DMS53 treated with DMSO at 0.1 percent for 48 hours (cell line): Measurements from ENCODE around the gene CD80.

Experiments used
- DNase-seq: peaks from one replicate; lab custom pipeline; 2025; ENCODE audit not compliant: unreplicated experiment; lab: John Stamatoyannopoulos, UW

Gene CD80

DNA sequence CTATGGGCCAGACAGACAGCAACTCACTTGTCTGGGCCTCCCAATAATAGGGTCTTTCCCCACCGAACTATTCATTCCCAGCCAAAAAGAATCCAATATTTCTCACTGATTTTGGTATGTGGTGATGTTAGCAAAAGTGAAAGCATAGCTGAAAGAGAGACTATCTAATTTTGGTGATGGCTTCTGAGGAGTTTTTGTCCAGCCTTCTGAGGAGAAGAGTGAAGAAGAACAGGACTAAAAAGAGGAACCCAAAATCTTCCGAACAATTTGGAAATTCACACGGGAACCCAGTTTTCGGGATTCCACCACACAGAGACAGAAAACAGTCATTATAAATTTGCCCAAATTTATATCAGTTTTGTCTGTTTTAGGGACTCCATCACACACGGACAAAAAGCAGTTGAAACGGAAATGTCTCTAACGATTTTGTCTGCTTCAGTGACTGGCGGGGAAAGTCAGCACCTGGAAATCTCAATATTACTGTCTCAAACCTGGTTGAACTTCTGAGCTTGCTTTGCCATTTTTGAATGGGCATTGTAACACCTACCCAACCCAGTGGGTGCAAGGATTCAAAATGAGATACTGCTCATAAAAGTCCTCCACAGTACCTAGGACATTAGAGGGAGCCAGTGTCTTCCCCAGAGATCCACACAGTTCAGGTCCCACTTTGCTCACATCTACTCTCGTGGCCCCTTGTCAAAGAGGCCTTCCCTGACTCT lies 9.1 kb downstream of the CD80 start:
- no peak for DNase-seq

DNA sequence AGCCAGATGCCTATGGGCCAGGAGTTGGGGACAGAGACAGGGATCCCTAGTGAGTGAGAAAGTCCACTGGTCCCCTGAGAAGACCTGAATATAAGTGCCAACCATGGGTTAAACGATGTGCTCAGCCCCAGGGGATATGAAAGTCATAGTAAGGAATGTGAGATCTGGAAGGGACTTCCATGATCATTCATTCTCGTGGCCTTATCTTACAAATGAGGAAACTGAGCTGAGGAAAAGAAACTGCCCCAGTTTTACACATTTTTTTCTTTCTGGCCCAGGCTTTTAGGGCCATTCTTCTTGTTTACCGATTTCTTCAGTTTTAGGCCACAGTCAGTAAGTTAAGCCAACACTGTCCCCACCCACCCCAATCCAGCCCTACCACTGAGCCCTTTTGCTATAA lies 11.1 kb downstream of the CD80 start:
- DNase-seq: no peak

DNA sequence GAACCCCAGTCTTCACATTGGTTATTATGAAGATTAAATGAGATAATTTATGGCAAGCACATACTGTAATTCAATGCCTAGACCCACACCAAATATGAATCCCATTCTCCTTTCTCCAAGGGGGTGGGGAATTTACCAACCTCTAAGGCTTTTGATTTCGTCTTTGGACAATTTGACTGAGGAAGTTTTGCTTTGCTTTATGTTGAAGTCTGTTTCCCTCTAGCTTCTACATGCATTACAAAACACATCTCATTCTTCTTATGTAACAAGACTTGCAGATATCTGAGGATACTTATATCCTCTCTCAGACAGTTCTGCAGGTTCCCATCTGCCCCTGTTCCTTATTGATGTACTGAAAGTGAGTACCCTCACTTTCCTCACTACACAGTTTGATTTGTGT lies 12.2 kb downstream of the CD80 start:
- no peak for DNase-seq

DNA sequence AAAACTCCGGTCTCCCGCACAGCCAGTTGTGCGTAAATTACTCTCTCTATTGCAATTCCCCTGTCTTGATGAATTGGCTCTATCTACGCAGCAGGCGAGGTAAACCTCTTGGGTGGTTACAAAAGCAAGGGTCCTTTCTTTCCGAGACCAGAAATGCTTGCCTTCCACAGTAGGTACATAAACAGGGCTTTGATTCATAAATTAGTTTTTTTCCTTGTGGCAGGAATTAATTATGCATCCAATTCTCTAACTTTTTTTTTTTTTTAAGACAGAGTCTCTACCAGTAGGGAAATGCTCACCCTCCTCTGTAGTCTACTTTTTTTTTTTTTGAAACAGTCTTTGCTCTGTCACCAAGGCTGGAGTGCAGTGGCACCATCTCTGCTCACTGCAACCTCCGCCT lies 16.3 kb downstream of the CD80 start:
- DNase-seq: no peak

GRCh38 chr3:119542168-119542767 lies 17.1 kb downstream of the CD80 start:
- DNase-seq: no peak

GRCh38 chr3:119541547-119541946 lies 17.9 kb downstream of the CD80 start:
- DNase-seq: no peak

DNA sequence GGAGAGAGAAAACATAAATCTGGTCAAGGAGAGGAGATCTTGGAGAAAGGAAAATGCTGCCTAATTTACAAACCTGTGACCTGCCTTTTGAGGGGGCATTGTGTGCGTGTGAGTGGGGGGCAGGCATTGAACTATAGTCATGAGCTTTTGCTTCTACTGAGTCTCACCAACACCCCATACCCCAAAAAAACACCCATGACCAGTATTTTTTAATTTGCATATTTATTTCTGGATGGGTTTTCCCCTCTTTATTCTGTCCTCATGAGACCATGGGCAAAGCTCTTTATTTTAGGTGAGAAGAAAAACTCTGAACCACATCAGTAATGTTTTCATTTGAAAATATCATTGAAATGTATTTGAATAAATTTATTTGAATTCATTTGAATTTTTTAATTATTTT lies 20.6 kb downstream of the CD80 start:
- no peak for DNase-seq

DNA sequence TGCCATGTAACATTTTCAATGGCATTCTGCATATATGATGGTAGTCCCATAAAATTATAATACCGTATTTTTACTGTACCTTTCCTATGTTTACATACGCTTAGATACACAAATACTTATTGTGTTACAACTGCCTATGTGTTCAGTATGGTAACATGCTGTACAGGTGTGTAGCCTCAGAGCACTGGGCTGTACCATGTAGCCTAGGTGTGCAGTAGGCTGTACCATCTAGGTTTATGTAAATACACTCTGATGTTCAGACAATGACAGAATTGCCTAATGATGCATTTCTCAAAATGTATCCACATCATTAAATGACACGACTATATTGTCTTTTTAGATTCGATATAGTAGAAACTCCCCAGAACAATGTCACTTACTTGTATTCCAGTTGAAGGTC lies 22.7 kb downstream of the CD80 start:
- no peak for DNase-seq

GRCh38 chr3:119534296-119534695 lies 25.1 kb downstream of the CD80 start:
- no peak for DNase-seq

DNA sequence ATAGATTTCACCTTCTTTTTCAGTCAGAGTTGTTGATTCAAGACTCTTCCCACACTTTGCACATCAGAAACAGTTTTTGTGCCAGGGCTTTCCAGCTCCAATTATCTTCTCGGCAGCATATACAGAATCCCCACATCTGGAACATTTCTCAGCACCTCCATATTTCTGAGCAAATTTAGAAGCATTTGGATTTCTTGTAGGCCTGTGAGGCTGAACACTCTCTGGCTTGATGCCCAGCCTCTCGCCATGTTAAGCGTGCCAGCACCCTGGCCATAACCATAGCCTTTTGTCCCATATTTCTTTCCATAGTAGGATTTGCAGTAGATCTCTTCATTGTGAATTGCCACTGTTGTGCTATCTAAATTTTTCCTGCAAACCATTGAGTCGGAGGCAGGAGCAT lies 28.3 kb downstream of the CD80 start:
- DNase-seq: no peak

DNA sequence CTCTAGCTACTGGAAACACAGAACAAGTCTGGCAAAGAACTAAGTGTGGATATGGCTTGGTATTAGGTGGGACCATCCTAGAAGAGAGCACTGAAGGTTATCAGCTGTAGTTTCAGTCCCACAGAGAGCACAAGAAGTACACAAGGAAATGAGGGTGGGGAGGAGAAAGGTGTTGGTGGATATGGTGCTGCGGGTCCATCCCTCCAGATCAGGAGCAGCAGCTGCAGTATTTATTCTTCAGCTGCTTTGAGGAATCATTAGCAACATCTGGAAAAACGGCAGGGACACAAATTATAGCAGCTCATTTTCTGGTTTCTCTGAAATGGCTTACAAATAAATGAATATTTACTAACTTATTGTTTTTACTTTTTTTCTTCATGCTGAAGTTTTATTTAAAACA lies 29.0 kb downstream of the CD80 start:
- no peak for DNase-seq

DNA sequence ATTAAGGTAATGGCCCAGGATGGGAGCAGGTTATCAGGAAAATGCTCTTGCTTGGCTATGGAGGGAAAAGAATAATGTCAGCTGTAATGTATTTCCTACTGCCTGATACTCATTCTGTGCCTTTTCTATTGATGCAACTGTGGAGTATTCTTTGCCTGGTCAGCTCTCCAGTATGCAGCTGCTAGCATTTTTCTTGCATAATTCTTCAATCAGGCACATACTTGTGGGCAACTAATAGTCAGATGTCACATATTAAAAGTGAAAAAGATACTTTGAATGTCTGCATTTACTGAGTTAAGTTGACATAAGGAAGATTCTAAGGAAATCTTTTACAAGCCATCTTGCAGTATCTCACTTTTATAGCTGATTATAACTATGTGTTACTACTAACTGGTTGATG lies 29.5 kb downstream of the CD80 start:
- no peak for DNase-seq

DNA sequence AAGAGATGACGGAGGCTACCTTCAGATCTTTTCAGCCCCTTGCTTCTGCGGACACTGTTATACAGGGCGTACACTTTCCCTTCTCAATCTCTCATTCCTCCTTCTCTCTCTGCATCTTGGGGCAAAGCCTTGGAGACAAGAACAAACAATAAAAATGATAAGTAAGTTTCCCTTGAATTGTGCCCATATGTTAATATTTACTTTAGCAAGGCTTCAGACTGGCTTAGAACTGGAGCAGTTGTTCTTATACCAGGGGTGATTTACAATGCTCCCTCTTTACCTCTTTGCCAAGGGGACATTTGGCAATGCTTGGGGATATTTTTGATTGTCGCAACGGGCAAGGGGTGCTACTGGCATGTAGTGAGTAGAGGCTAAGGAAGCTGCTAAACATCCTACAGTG lies 31.7 kb downstream of the CD80 start:
- no peak for DNase-seq

DNA sequence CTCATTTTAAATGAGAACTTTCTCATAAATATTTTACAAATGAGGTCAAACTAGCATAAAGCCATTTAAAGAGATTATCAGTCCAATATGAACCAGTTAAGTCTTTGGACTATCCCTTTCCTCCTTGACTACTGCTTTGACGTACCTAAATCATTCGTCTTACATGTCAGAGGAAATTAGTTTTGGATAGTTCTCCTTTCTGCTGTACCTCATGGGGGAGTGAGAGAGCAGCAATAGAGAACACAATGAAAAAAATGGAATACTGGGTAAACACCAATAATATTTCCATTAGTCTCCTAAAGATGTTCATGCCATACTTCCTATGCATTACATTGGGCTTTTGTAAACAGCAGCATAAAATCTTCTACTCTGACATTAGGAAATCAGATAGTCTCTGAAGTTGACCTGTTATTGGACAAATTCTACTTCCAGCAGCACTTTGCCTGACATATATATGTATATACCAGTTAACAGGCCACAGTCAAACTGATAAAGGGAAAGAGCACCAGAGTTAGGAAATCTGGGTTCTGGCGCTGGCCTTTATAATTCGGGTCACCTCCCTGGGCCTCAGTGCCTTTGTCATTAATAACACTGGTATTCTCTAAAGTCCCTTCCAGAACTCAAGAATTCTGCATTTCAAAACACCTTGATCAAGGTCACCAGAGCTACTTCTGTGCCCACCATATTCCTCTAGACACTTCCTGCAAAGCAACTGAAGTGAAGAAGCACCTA lies 34.3 kb downstream of the CD80 start:
- DNase-seq: no peak

DNA sequence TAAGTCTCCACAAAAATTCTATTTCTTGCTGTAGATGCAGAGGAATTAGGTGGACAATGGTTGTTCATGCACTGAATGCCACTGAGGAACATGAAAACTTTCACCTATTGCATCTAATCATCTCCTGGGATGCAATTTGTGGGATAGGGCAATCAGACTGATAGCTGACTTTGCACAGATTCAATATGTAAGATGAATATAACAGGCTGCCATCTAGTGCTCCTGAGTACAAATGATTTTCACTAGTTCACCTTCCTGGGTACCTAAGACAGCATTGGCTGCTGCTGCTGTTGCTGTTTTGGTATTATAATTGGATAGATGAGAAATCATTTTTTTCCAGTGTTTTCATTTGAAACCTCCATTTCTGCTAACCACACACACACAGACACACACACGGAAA lies 41.4 kb downstream of the CD80 start:
- no peak for DNase-seq

GRCh38 chr3:119517112-119517511 lies 42.3 kb downstream of the CD80 start:
- DNase-seq: no peak

DNA sequence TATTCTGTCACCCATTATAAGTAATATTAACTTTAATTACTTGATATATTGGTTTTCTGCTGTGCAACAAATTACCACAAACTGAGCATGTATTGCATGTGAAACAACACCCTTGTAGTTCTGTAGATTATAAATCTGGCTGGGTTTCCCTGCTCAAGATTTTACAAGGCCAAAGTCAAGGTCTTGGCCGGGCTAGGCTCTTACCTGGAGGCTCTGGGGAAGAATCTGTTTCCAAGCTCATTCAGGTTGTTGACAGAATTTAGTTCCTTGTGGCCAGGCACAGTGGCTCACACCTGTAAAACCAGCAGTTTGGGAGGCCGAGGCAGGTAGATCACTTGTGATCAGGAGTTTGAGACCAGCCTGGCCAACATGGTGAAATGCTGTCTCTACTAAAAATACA lies 44.8 kb downstream of the CD80 start:
- no peak for DNase-seq

- DNase-seq: no peak
Observed at GRCh38 chr3:119510690-119511089, 48.7 kb downstream of the CD80 start.

DNA sequence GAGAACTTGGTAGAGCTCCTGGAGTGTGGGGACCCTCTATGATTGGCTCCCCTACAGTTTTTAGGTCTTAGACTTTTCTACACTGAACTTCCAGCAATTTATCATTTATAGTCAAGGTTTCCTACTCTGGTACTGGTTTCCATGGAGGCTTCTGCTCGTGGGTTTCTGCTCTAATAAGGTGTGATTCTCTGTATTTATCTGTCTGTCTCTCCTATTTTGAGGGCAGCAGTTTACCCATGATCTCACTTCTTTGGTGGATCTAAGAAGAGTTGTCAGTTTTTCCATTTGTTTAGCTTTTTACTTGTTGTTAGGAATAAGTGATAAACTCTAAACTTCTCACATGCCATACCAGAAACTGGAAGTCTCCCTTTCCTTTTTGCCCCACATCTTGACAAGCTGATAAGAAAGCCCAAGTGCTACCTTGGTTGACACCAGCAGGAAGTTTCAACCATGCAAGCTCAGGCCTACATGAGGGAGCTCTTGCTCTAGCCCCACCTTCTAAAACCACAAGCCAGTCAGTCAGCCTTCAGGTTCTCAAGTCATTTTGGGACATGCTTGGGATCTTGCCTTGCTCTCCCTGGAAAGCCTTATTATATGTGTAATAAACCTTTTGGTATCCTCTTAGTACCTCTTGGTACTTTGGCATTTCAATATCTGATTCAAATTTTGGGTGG lies 51.1 kb downstream of the CD80 start:
- no peak for DNase-seq

DNA sequence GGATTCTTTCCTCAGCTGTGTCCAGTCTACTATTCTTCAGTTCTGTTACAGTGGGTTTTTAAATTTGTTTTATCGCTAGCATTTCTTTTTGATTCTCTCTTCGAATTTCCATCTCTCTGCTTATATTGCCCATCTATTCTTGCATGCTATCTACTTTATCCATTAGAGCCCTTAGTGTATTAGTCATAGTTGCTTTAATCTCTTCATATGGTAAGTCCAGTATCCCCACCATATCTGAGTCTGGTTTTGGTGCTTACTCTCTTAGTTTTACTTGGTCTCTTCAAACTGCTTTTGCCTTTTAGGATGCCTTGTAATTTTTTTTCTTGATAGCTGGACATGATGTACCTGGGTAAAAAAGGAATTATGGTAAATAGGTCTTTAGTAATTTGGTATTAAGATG lies 52.0 kb downstream of the CD80 start:
- no peak for DNase-seq

DNA sequence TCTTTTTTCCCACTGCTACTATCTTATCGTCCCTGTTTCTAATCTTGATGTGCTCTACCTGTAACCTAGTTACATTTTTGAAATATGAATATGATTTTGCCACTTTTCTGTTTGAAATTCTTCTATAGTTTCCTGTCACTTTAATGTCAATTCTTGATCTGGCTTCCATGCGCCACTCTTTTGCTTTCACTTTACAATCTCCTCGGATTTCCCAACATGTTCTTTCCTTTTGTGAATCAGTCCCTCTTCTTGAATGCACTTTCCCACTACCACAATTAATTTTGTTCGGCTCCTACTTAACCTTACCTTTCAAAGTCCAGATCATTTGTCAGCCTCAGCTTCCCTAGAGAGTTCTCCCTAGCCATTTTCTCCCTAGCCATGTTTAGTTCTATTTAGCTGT lies 52.8 kb downstream of the CD80 start:
- DNase-seq: no peak

GRCh38 chr3:119500901-119501300 lies 58.5 kb downstream of the CD80 start:
- DNase-seq: no peak
